Heart left ventricle (tissue), 16 donors: ENCODE data around the gene AHRR. TPM values are rescaled to one million over a fixed set of nuclear protein-coding genes. Genes with fewer than 3 reads are reported as not detected.

Experiments
- ATAC-seq, 4 donors: fragments of 200-7000 bp; cut with Tn5 transposase; one replicate each; pipeline ENCODE4 v1.9.1; 2020 to 2022; ENCODE audit warnings: moderate library complexity in 4 of 4, mild to moderate bottlenecking in 3 of 4, moderate number of reproducible peaks in 1 of 4
- DNase-seq, 5 donors: peaks; one replicate each; pipeline ENCODE4 v3.0.0-alpha.2; 2020
- H3K27ac ChIP-seq, 12 donors: fragments of 200-600 bp; sonication (generic) in 4 of 12; one replicate each; pipeline versions ENCODE4 v1.5.0 to v1.8.0; 2016 to 2022; ENCODE audit warnings: mild to moderate bottlenecking in 2 of 12
- H3K27me3 ChIP-seq, 9 donors: fragments of 200-600 bp; sonication (generic) in 2 of 9; one replicate each; pipeline versions ENCODE4 v1.5.1 to v1.8.0; 2016 to 2022; ENCODE audit warnings: mild to moderate bottlenecking in 3 of 9
- H3K36me3 ChIP-seq, 9 donors: fragments of 200-600 bp; sonication (generic) in 2 of 9; one replicate each; pipeline versions ENCODE4 v1.5.0 to v1.8.0; 2018 to 2022; ENCODE audit warnings: mild to moderate bottlenecking in 2 of 9
- H3K4me1 ChIP-seq, 12 donors: fragments of 200-600 bp; sonication (generic) in 4 of 12; one replicate each; pipeline versions ENCODE4 v1.5.0 to v1.8.0; 2016 to 2022; ENCODE audit warnings: mild to moderate bottlenecking in 3 of 12
- H3K4me3 ChIP-seq, 12 donors: fragments of 200-600 bp; sonication (generic) in 4 of 12; one replicate each; pipeline versions ENCODE4 v1.5.0 to v1.8.0; 2017 to 2022; ENCODE audit warnings: mild to moderate bottlenecking in 9 of 12, moderate library complexity in 4 of 12
- H3K9me3 ChIP-seq, 12 donors: fragments of 200-600 bp; sonication (generic) in 4 of 12; one replicate each; pipeline versions ENCODE4 v1.5.0 to v1.8.0; 2016 to 2022; ENCODE audit warnings: mild to moderate bottlenecking in 1 of 12
- CTCF ChIP-seq, 12 donors: fragments of 200-600 bp; sonication (generic) in 4 of 12; IDR thresholded peaks; one replicate each; pipeline versions ENCODE4 v1.5.0 to v1.8.0; 2018 to 2022; ENCODE audit warnings: antibody characterized with exemption in 12 of 12, mild to moderate bottlenecking in 5 of 12
- POLR2A ChIP-seq, 2 donors: fragments of 450-650 bp; IDR thresholded peaks; one replicate each; pipeline ENCODE4 v1.6.1; 2017; ENCODE audit warnings: antibody characterized with exemption in 2 of 2, mild to moderate bottlenecking in 2 of 2, moderate library complexity in 2 of 2
- WGBS, 4 donors: extraction: QIAGEN DNeasy Blood & Tissue Kit in 2 of 4; methylation state at CpG; one replicate each; pipeline versions ENCODE4 v1.1.5 to v1.1.7; 2013 to 2018; 5-methylcytosine and 5-hydroxymethylcytosine counted together
- intact Hi-C, 10 donors: fragments of 100-400 bp; cut with DNase I; formaldehyde crosslinking; loops; one replicate each; pipeline versions ENCODE4 v1.11.1 to v1.14.2; 2022
- polyA plus RNA-seq, 2 donors: library from polyadenylated mRNA; stranded (reverse); fragments of 200-250 nt; gene quantifications; one replicate each; pipeline ENCODE4 v1.2.3, GENCODE V29; 2013
- total RNA-seq, 9 donors: library from RNA; depleted of rRNA in 2 of 9; stranded (reverse); fragments of >200 nt in 2 of 9; fragmentation: NEBNext Ultra II Directional in 3 of 9; extraction: Animal tissue kit (Norgen Biotek cat#: 25700) in 3 of 9; gene quantifications; one replicate each; pipeline versions ENCODE4 v1.1.0 to v1.2.4, GENCODE V29; 2016 to 2023
- donor health status: ischemic (EF 13 %, LVEDD 7.1; RV severe dilation, severe dysfunction).
- donor health status: healthy with polysubstance abuse.
- donor health status: DM: no; HTN: yes; CAD: no.
- donor health status: DM: no; HTN: no; CAD: no.
- donor health status: ischemic (EF 25% LVEDD 6.9; RV normal size, moderate dysfunction).
- donor health status: ischemic (EF 25% LVEDD 5.7; RV mildly dilated, moderate dysfunction).
- donor health status: healthy.
- donor health status: DM: yes; HTN: yes; CAD: no.
- donor health status: ischemic (EF 35%, LVEDD 5.7; RV mildly dilated, moderate dysfunction).
- donor health status: nonischemic (EF 11% LVEDD 7.7; RV severe dilation, severe dysfunction).
- donor health status: DM: yes; HTN: yes; CAD: no.
- donor health status: PGD.
- donor health status: ischemic (EF 29% LVEDD 5.4; RV normal size, mild dysfunction).
- donor health status: nonischemic (EF 23%, LVEDD 6.1; RV moderate dilation, normal function).

The AHRR gene
- total and polyA plus RNA-seq, 11 donors = 0.11 to 0.69 (median 0.26) TPM; not detected in 2

GRCh38 chr5:310941-311434 is 10.5 kb upstream of the AHRR start:
- intact Hi-C loops = loop anchor here in 1 of 10 donors (5.0 kb wide), 1 partner anchor 129 kb away; no protein-coding TSS in a partner anchor
- no peak overlapping the region for H3K4me3 ChIP-seq
- TF ChIP-seq POLR2A (IDR thresholded peaks at IDR 0.05) (no peak), CTCF (IDR thresholded peaks at IDR 0.05) (no peak)
- ATAC-seq (peak in 1 of 4 donors; percentile 14), DNase-seq (no peak)
- WGBS, 4 donors = 78 to 83% (median 81%) methylated on average over 16 of the region's 16 CpGs
- H3K27me3 ChIP-seq = no peaks in the 10 kb centered on the region
- peaks cover 0 to 30% (median 9%) of the 10 kb centered on the region in 12 donors for H3K4me1 ChIP-seq
- H3K36me3 ChIP-seq = peaks cover 0 to 76% (median 44%) of the 10 kb centered on the region in 9 donors
- no peaks in the 10 kb centered on the region for H3K9me3 ChIP-seq
- no peak overlapping the region for H3K27ac ChIP-seq

- Histone ChIP-seq H3K36me3 (peaks cover 0 to 74% (median 41%) of the 10 kb centered on the region in 9 donors), H3K4me1 (peaks cover 0 to 30% (median 9%) of the 10 kb centered on the region in 12 donors), H3K9me3 (no peaks in the 10 kb centered on the region), H3K4me3 (no peak overlapping the region), H3K27me3 (no peaks in the 10 kb centered on the region), H3K27ac (no peak overlapping the region)
- intact Hi-C loops = loop anchor here in 1 of 10 donors (5.0 kb wide), 1 partner anchor 130 kb away; no protein-coding TSS in a partner anchor
- DNase-seq (no peak), ATAC-seq (no peak)
- WGBS, 4 donors = 91 to 97% (median 94%) methylated on average over 8 of the region's 8 CpGs
- TF ChIP-seq CTCF (IDR thresholded peaks at IDR 0.05) (no peak), POLR2A (IDR thresholded peaks at IDR 0.05) (no peak)
Observed at GRCh38 chr5:311963-312362, 9.6 kb upstream of the AHRR start.

- TF ChIP-seq POLR2A (IDR thresholded peaks at IDR 0.05) (no peak), CTCF (IDR thresholded peaks at IDR 0.05) (no peak)
- no peak overlapping the region for H3K27ac ChIP-seq
- H3K4me1 ChIP-seq = peaks cover 0 to 30% (median 9%) of the 10 kb centered on the region in 12 donors
- ATAC-seq (peak in 2 of 4 donors; percentile 23 to 55), DNase-seq (peak in 1 of 5 donors; percentile 56)
- no peaks in the 10 kb centered on the region for H3K27me3 ChIP-seq
- no peaks in the 10 kb centered on the region for H3K9me3 ChIP-seq
- intact Hi-C loops = loop anchor here in 1 of 10 donors (5.0 kb wide), 1 partner anchor 131 kb away; no protein-coding TSS in a partner anchor
- 67 to 72% (median 70%) methylated on average over 12 of the region's 12 CpGs for WGBS, 4 donors
- no peak overlapping the region for H3K4me3 ChIP-seq
- H3K36me3 ChIP-seq = peaks cover 0 to 66% (median 32%) of the 10 kb centered on the region in 9 donors
Observed at GRCh38 chr5:312845-313244, 8.7 kb upstream of the AHRR start.

- WGBS, 4 donors = 92 to 97% (median 95%) methylated on average over 7 of the region's 7 CpGs
- intact Hi-C loops = loop anchor here in 1 of 10 donors (5.0 kb wide), 1 partner anchor 131 kb away; no protein-coding TSS in a partner anchor
Observed at GRCh38 chr5:313265-313664, 8.2 kb upstream of the AHRR start.

More at GRCh38 chr5:313265-313664, 8.2 kb upstream of the AHRR start:
- Histone ChIP-seq H3K4me1 (peaks cover 0 to 28% (median 5%) of the 10 kb centered on the region in 12 donors), H3K4me3 (no peak overlapping the region), H3K36me3 (peaks cover 0 to 62% (median 31%) of the 10 kb centered on the region in 9 donors), H3K27me3 (no peaks in the 10 kb centered on the region), H3K27ac (no peak overlapping the region), H3K9me3 (no peaks in the 10 kb centered on the region)
- ATAC-seq = no peak
- no peak for TF ChIP-seq POLR2A (IDR thresholded peaks at IDR 0.05)
- DNase-seq = no peak
